Left ventricle myocardium inferior (tissue), 1 donor: ENCODE results near the gene ANKRD2. TPM values are rescaled to one million over a fixed set of nuclear protein-coding genes. Genes with fewer than 3 reads are reported as not detected.
A peak's percentile ranks its signal among the peaks of the same experiment; 100 is the strongest.

ENCODE experiments used
- DNase-seq: peaks from one replicate; pipeline ENCODE4 v3.0.0-alpha.2; 2020
- H3K27ac ChIP-seq: fragments of 200-600 bp; replicated peaks from 2 replicates; pipeline ENCODE4 v1.8.0; 2021
- H3K27me3 ChIP-seq: fragments of 200-600 bp; 2 replicates; pipeline ENCODE4 v1.8.0; 2021; ENCODE audit warnings: low read depth
- H3K36me3 ChIP-seq: fragments of 200-600 bp; 2 replicates; pipeline ENCODE4 v1.8.0; 2021
- H3K4me1 ChIP-seq: fragments of 200-600 bp; 2 replicates; pipeline ENCODE4 v1.8.0; 2021
- H3K4me3 ChIP-seq: fragments of 200-600 bp; 2 replicates; pipeline ENCODE4 v1.8.0; 2021; ENCODE audit warnings: mild to moderate bottlenecking, moderate library complexity
- H3K9me3 ChIP-seq: fragments of 200-600 bp; replicated peaks from 2 replicates; pipeline ENCODE4 v1.8.0; 2021
- CTCF ChIP-seq: fragments of 200-600 bp; IDR thresholded peaks from 2 replicates; pipeline ENCODE4 v1.8.0; 2021; ENCODE audit warnings: antibody characterized with exemption, mild to moderate bottlenecking, borderline replicate concordance
- intact Hi-C: fragments of 100-400 bp; cut with micrococcal nuclease; formaldehyde crosslinking; loops from one replicate; pipeline ENCODE4 v1.11.0; 2022
- total RNA-seq: library from RNA; stranded (reverse); fragmentation: NEBNext Ultra II Directional; extraction: Animal tissue kit (Norgen Biotek cat#: 25700); gene quantifications from one replicate; pipeline ENCODE4 v1.2.1, GENCODE V29; 2021
- donor health status: DM: no; HTN: yes; CAD: no; lungs with severe emphysema.

The ANKRD2 gene
- total RNA-seq, 1 donor from 2014 or later: 969 TPM

GRCh38 chr10:97542169-97543024 is 30.2 kb upstream of the ANKRD2 start:
- no peaks in the 10 kb centered on the region for H3K27me3 ChIP-seq
- H3K27ac ChIP-seq: peak overlapping the region; percentile 92
- H3K9me3 ChIP-seq: no peaks in the 10 kb centered on the region
- peaks cover 71% of the 10 kb centered on the region for H3K4me1 ChIP-seq
- TF ChIP-seq CTCF: no peak
- intact Hi-C loops: no loop called here
- peak; percentile 68 for DNase-seq
- no peaks in the 10 kb centered on the region for H3K36me3 ChIP-seq
- no peak overlapping the region for H3K4me3 ChIP-seq

- H3K27ac ChIP-seq: peak overlapping the region; percentile 92
- peaks cover 78% of the 10 kb centered on the region for H3K4me1 ChIP-seq
- intact Hi-C loops: no loop called here
Observed at GRCh38 chr10:97543025-97543546, 29.5 kb upstream of the ANKRD2 start.

GRCh38 chr10:97546456-97547270 is 25.9 kb upstream of the ANKRD2 start:
- no peak overlapping the region for H3K27ac ChIP-seq

More at GRCh38 chr10:97543025-97543546, 29.5 kb upstream of the ANKRD2 start:
- no peaks in the 10 kb centered on the region for H3K9me3 ChIP-seq
- no peaks in the 10 kb centered on the region for H3K27me3 ChIP-seq
- no peaks in the 10 kb centered on the region for H3K36me3 ChIP-seq
- peak; percentile 75 for DNase-seq
- no peak overlapping the region for H3K4me3 ChIP-seq
- no peak for TF ChIP-seq CTCF

GRCh38 chr10:97547271-97547600 is 25.3 kb upstream of the ANKRD2 start:
- no peak for TF ChIP-seq CTCF

More at GRCh38 chr10:97546456-97547270, 25.9 kb upstream of the ANKRD2 start:
- no peak for TF ChIP-seq CTCF
- DNase-seq: no peak
- Histone ChIP-seq H3K27me3 (no peaks in the 10 kb centered on the region), H3K36me3 (no peaks in the 10 kb centered on the region), H3K9me3 (no peaks in the 10 kb centered on the region), H3K4me3 (no peak overlapping the region), H3K4me1 (peaks cover 78% of the 10 kb centered on the region)
- intact Hi-C loops: no loop called here

GRCh38 chr10:97547962-97548361 is 24.6 kb upstream of the ANKRD2 start:
- no peak for TF ChIP-seq CTCF
- Histone ChIP-seq H3K4me1 (peaks cover 67% of the 10 kb centered on the region), H3K9me3 (no peaks in the 10 kb centered on the region), H3K4me3 (no peak overlapping the region), H3K27me3 (no peaks in the 10 kb centered on the region), H3K36me3 (no peaks in the 10 kb centered on the region), H3K27ac (peak overlapping the region; percentile 71)
- no peak for DNase-seq
- intact Hi-C loops: no loop called here

More at GRCh38 chr10:97547271-97547600, 25.3 kb upstream of the ANKRD2 start:
- intact Hi-C loops: no loop called here
- Histone ChIP-seq H3K27ac (peak overlapping the region; percentile 71), H3K36me3 (no peaks in the 10 kb centered on the region), H3K9me3 (no peaks in the 10 kb centered on the region), H3K4me3 (no peak overlapping the region), H3K27me3 (no peaks in the 10 kb centered on the region), H3K4me1 (peaks cover 72% of the 10 kb centered on the region)
- DNase-seq: no peak
